NCI-H1092 (cell line): ENCODE measurements around the gene SUSD1.

Experiments used
- DNase-seq: peaks from one replicate; lab custom pipeline; 2025; lab: John Stamatoyannopoulos, UW

The SUSD1 gene

DNA sequence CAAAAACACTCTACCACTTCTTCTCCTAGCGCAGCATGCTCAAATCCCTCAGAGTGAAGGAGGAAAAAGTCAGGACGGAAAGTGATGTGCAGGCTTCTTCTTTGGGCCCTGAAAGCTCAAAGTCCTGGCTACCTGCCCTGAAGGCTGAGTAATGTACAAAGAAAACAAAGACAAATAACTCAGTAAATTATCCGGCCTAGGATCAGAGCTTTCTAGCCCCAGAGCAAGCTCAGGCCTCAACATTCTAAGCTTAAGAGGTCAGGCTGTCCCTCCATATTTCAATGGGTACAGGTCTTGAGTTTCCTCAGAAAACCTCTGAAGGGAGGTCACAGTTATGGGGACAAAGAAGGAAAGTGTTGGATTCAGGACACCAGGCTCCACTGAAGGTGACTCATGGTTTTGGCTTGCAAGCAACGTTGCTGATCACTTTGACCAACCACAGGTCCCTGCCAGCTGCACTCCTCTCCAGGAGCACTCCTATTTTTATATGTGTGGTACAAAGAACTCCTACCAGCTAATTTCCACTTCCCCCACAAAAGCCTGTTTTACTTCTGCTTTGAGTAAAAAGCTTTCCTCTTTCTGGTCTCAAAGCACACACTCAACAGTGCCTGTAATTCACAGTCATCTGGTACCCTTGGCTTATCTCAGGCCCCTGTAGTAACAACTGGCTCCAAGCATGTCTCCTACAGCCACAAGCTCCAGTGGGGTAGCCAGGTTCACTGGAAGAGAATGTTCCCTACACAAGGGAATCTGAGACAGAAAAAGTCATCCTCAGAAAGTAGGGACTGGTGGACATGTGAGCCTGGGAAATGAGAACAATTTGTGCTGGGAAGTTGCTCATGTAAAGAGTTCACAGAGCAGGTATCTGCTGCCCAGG is 162.8 kb downstream of the SUSD1 start:
- DNase-seq, result no peak

- DNase-seq, result no peak
Measured at GRCh38 chr9:112011051-112011620, 164.0 kb downstream of the SUSD1 start.

- DNase-seq, result no peak
Measured at GRCh38 chr9:112010537-112010936, 164.6 kb downstream of the SUSD1 start.

- no peak for DNase-seq
Measured at GRCh38 chr9:112009656-112010055, 165.4 kb downstream of the SUSD1 start.

GRCh38 chr9:112007575-112008240 is 167.4 kb downstream of the SUSD1 start:
- no peak for DNase-seq

DNA sequence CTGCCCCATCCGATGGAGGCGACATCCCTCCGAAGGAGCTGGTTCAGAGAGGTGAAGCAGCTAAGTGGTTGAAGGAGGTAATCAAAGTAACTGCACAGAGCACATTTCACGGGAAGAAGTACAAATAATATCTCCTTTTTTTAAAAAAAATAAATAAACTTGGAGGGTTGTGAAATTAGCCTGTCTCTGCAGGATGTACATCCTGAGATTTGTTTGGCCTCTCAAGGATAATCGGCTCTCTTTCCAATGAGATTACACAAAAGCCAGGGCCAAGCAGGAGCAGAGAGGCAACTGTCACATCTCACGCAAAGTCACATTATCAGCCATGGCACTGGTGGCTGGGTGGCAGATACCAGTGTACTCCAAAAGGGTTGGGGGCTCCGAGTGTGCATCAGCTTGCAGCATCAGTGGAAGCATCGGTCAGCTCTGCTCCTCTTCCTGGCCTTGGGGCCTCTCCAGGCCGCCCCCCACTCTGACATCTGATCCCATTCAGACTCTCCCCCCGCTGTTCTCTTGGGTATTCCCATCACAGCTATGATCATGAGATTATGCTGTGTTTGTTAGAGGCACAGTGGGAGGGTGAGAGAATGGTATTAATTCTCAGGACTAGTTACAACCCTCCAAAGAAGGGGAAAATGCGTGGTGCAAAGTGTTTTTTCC is 168.6 kb downstream of the SUSD1 start:
- DNase-seq, result no peak

DNA sequence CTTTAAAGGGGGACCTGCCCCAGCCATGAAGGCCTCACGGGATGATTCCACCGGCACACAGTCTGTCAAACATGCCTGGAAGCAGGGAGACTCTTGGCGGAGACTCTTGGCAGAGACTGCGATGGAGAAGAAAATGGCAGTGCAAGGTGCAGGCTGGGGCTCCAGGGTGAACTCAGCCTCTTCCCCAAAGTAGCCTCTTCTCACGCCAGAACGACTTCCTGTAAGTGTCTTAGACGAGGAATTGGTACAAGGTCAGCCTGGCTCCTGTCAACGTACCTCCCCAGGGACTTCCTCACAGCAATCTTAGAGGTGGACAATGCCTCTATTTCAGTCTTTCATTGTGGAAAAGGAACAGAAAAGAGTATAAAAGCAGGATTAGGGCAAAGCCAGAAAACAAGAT is 169.2 kb downstream of the SUSD1 start:
- no peak for DNase-seq

DNA sequence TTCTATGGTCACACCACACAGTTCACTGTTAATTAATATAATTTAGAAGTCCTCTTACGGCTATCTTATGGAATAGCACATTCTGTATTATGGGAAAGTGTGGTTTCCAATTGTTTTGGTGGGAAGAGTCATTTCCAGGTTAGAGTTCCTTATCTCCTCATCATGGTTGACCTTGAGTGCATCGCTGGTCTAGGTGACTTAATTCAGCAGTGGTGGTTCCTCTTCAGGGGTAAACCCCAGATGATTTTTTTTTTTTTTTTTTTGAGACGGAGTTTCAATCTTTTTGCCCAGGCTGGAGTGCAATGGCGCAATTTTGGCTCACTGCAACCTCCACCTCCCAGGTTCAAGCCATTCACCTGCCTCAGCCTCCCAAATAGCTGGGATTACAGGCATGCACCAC is 171.6 kb downstream of the SUSD1 start:
- no peak for DNase-seq

DNA sequence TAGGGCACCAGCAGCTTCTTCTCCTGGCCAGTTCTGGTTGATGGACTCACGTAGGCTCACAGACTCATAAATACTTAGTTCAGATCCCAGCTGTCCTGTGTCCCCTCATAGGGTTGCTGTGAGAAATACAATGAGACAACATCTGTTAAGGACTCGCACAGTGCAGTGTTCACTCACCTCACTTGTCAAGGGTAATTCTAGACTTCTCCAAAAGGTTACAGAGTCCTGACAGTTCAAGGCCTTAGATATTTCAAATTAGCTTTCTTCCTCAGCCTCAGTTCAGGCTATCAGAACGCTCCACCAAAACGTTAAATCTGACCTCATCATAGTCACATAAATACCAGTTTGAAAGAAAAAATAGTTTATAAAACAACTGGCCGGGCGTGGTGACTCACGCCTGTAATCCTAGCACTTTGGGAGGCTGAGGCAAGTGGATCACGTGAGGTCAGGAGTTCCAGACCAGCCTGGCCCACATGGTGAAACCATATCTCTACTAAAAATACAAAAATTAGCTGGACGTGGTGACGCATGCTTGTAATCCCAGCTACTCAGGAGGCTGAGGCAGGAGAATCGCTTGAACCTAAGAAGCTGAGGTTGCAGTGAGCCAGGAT is 172.1 kb downstream of the SUSD1 start:
- DNase-seq, result no peak

DNA sequence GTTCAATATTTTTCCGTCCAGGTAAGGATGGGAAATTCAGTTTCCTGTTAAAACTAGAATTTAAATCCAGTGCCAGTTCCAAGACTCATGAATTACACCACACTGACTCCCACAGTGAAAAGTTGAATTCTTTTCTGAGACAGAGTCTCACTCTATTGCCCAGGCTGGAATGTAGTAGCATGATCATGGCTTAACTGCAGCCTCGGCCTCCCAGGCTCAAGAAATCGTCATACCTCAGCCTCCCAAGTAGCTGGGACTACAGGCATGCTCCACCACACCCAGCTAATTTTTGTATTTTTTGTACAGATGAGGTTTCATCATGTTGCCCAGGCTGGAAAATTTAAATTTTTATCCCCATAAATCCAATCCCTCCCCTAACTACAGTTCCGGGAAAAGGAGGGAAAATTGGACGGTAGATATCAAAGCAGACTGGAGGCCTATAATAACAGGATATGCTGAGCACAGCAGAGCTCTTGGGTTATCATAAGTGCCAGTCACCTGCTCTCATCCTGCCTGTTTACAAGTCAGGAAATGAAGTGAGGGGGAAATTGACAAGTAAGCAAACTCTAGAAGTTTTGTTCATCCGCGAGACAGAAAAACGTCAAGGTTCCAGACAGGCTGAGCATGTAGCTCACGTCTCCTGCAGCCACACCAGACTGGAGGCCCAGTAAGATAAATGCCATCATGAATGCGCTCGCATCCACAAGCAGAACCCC is 172.8 kb downstream of the SUSD1 start:
- no peak for DNase-seq

DNA sequence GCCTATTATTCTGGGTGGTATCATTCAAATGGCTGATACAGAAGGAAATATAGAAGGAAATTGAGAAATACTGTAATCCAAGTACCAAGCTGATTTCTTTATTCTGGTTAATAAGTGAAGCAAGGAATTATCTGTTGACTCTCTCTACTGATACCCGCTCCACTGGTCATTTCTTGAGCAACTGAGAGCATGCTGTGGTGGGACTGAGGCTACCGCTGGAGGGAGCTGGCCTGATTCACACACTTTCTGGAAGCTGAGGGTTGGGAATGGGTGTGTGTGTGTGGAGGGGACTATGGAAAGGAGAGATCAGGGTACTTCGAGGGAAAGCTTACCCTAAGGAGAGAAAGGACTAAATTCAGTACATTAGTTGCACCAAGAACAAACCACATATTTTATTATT is 174.4 kb downstream of the SUSD1 start:
- DNase-seq, result no peak

DNA sequence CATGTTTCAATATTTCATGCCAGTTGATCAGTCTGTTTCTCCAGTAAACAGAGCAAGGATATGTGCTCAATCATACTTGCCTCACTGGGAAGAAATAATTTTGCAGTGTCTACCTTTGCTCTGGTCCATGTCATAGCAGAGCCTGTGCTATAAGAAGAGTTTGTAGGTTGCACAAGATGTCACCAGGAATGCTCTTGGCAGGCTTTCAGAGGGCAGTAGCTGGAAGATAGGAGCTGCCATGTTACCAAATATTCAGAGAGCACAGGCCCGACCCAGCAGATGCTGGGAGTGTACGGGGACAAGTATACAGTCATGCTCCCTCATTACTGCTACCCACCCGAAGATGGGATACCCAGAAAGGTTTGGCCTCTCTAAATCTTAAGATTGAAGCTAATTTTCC is 175.8 kb downstream of the SUSD1 start:
- DNase-seq, result no peak

DNA sequence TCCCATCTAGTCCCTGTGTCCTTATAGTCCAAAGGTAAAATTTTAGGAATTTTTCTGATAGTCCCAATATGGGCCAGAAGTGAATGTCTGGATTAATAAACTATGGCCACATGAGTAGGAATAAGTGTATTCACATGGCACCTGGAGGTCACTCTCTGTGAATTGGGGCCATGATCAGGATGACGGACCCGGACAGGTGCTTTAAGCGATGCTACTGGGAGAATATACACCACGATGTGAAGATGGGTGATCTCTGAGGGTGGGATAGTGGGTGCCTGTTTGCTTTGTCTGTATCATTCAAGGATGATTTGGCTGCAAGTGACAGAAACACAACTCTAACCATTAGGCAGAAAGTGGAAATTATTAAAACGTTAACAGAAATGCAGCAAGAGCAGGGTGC is 177.3 kb downstream of the SUSD1 start:
- no peak for DNase-seq

- no peak for DNase-seq
Measured at GRCh38 chr9:111994831-111995458, 180.2 kb downstream of the SUSD1 start.

DNA sequence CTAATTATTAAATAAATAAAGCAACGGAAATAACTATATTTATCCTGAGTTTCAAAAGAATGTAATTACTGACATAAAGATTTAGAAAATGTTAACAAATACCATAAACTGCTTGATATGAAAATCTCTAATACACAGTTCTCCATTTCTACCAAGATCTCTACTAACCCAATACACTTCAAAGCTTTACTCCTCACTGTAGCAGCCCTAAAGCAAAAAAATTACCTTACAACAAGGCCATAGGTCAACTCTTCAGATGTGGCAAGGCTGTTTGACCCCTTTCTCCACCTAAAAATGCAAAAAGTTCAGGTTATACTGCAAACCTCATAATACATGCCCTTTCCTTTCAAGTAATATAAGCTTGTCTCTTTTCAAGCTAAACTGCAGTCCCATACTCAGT is 181.8 kb downstream of the SUSD1 start:
- DNase-seq, result no peak

- no peak for DNase-seq
Measured at GRCh38 chr9:111992523-111992922, 182.6 kb downstream of the SUSD1 start.

GRCh38 chr9:111991179-111991578 is 183.9 kb downstream of the SUSD1 start:
- DNase-seq, result no peak
